ENCODE measurements around the gene KRT2. TPM values are rescaled to one million over a fixed set of nuclear protein-coding genes. Genes with fewer than 3 reads are reported as not detected.

KRT2 gene
- total and polyA plus RNA-seq, 9 of the 15 experiments (the other 6 are each of a cell fraction or from before 2014, with no cell fraction given) = 0.03 to 0.69 (median 0.07) TPM; not detected in 2

GRCh38 chr12:52662093-52662917 lies 10.3 kb upstream of the KRT2 start (continued):
- TF ChIP-seq TSHZ1 (CRISPR knock-in tag; IDR thresholded peaks at IDR 0.05) (0 out of 2 replicates have a peak, but pooled peaks have one; percentile 52), DMBX1 (CRISPR knock-in tag; IDR thresholded peaks at IDR 0.05; ENCODE audit: borderline replicate concordance) (peak; percentile 91), ZKSCAN3 (CRISPR knock-in tag; IDR thresholded peaks at IDR 0.05) (no peak), TEAD1 (CRISPR knock-in tag; IDR thresholded peaks at IDR 0.05) (peak; percentile 49 to 84; a peak in 3 of 4 replicates), ZNF444 (CRISPR knock-in tag; IDR thresholded peaks at IDR 0.05) (0 out of 2 replicates have a peak, but pooled peaks have one; percentile 6), XRCC5 (IDR thresholded peaks at IDR 0.05; ENCODE audit: low read depth, low read length) (no peak), ZFP1 (CRISPR knock-in tag; IDR thresholded peaks at IDR 0.05) (no peak), HBP1 (CRISPR knock-in tag; IDR thresholded peaks at IDR 0.05) (0 out of 2 replicates have a peak, but pooled peaks have one; percentile 17), FOXK2 (conservative IDR thresholded peaks at IDR 0.05 in 1 of 2, IDR thresholded peaks at IDR 0.05 in 1 of 2; ENCODE audit: low read depth in 2 of 2) (peak; percentile 75 to 77; a peak in 3 of 4 replicates), CHCHD3 (CRISPR knock-in tag; IDR thresholded peaks at IDR 0.05) (no peak), JUNB (CRISPR knock-in tag; conservative IDR thresholded peaks at IDR 0.05) (0 out of 2 replicates have a peak, but pooled peaks have one; percentile 37), ZNF780A (CRISPR knock-in tag; IDR thresholded peaks at IDR 0.05) (no peak; the same call in 1 of the 2 replicates), TBL1XR1 (IDR thresholded peaks at IDR 0.05; ENCODE audit: low read length in 2 of 2) (peak in 1 of 2 experiments; percentile 97; a peak in 2 of 4 replicates), POLR2G (IDR thresholded peaks at IDR 0.05; ENCODE audit: low read depth, low read length) (no peak), THRA (IDR thresholded peaks at IDR 0.05) (no peak), CBX3 (IDR thresholded peaks at IDR 0.05; ENCODE audit: borderline replicate concordance in 1 of 2, low read length in 2 of 2) (peak in 1 of 2 experiments; percentile 91; a peak in 2 of 3 replicates), EZH2 (IDR thresholded peaks at IDR 0.05; ENCODE audit: borderline replicate concordance, low read depth, low read length) (no peak), CHAMP1 (IDR thresholded peaks at IDR 0.05) (peak; percentile 61; the same call in 1 of the 2 replicates)

Measured in K562 (cell line).